AG09309 (cell line): ENCODE measurements around the gene MRPL4.
A peak's percentile ranks its signal among the peaks of the same experiment; 100 is the strongest.

Experiments used
- DNase-seq: peaks from one replicate; pipeline ENCODE4 v3.0.0-alpha.2; 2010; ENCODE audit warnings: low read depth
- H3K4me3 ChIP-seq: 2 replicates; pipeline ENCODE4 v1.5.1; 2011; ENCODE audit warnings: mild to moderate bottlenecking, low read depth, low read length, moderate library complexity; ENCODE audit not compliant: control insufficient read depth
- CTCF ChIP-seq: IDR thresholded peaks from 2 replicates; pipeline ENCODE4 v1.5.1; 2011; ENCODE audit warnings: mild to moderate bottlenecking, low read depth, low read length, inconsistent platforms; ENCODE audit not compliant: insufficient read depth, control insufficient read depth; ENCODE audit errors: missing control alignments

The MRPL4 gene

GRCh38 chr19:10251792-10252694 is at the start of gene MRPL4:
Gene MRPL4, plus strand, starts transcription at chr19:10252214. Its CDS starts 40 bp downstream, at chr19:10252254.
- DNase-seq = peak; percentile 94
- peak within 1 kb of the TSS; percentile 91 for H3K4me3 ChIP-seq
- TF ChIP-seq CTCF = no peak

DNA sequence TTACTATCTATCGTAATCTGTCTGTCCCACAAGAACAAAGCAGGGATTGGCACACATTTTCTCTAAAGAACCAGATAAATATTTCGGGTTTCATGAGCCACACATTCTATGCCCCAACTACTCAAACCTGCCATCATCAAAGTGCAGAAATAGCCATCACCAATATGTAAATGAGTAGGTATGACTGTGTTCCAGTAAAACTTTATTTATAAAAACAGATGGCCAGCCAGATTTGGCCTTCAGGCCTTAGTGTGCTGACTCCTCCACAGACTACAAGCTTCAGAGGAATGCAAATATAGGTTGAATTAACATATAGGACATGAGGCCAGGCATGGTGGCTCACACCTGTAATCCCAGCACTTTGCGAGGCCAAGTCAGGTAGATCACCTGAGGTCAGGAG is 48.3 kb upstream of the MRPL4 start:
- no peak for DNase-seq
- no peak for TF ChIP-seq CTCF
- no peak overlapping the region for H3K4me3 ChIP-seq

- no peak overlapping the region for H3K4me3 ChIP-seq
- TF ChIP-seq CTCF = no peak
- no peak for DNase-seq
These were observed 46.4 kb upstream of the MRPL4 start for GRCh38 chr19:10205636-10206035.

DNA sequence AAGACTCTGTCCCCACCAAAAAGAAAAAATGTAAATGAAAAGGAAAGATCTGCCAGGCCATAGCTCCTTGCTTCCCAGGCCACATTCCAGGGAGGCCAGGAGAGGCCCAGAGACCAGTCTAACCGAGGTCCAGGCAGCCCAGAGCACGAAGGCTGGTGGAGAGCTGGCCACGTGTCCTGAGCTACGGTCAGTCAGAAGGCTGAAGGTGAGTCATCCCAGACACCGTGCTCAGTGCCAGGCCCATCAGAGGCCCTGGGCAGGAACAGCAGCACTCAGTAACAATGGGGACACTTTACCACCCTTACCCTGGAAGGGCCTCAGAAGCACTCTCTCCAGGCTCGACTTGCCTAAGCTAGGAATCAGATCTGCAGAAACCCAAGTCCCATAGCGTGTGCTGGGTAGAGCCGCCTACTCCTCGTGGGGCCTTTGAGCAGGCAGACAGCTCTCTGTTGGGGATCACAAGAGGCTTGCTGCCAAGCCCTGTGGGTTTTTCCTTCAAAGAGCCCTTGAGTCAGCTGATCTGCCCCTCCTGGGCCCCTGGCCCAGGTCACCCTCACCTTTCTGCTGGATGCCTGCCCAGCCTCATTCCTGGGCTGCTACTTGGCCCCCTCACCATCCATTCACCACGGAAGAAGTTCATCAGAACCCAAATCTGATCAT is 45.7 kb upstream of the MRPL4 start:
- no peak for TF ChIP-seq CTCF
- no peak overlapping the region for H3K4me3 ChIP-seq
- DNase-seq = no peak

- no peak overlapping the region for H3K4me3 ChIP-seq
- no peak for TF ChIP-seq CTCF
- DNase-seq = no peak
These were observed 45.0 kb upstream of the MRPL4 start for GRCh38 chr19:10207026-10207425.

DNA sequence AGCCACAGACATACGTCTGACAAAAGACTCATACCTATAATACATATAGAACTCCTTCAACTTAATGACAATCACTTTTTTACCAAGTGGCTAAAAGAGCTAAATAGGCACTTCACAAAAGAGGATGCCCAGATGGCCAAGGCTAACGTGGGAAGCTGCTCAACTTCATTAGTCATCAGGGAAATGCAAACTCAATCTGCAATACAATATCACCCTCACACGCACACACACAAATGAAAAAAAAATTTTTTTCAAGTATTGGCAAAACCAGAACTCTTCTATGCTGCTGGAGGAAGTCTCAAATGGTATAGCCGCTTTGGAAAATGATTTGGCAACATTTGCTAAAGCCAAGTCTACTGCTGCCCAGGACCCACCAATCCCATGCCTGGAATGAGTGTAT is 42.7 kb upstream of the MRPL4 start:
- H3K4me3 ChIP-seq = no peak overlapping the region
- TF ChIP-seq CTCF = no peak
- DNase-seq = peak; percentile 61
